ENCODE results near the gene GLRB.
"Not testable (repeated sequence)": the region's sequence is repeated elsewhere in the genome, so short reads cannot be mapped to it uniquely, and the experiment has no call there.

The GLRB gene

DNA sequence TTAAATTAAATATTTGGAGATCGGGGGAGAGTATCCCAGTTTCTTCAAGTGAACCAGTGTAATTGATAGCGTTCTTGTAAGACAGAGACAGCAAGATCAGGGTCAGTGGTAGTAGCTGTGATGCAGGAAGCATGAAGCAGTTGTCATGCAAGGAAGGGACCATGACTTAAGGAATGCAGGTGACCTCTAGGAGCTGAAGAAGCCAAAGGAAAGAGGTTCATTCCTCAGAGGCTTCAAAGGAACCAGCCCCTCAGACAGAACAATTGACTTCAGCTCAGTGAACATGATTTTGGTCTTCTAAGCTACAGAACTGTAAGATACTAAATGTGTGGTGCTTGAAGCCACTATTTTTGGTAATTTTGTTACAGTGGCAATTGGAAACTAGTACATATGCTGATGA is 51.6 kb downstream of the GLRB start:
- in situ Hi-C loops (cut with HindIII; ENCODE audit: low sequenced_read_pairs): no loop called here

DNA sequence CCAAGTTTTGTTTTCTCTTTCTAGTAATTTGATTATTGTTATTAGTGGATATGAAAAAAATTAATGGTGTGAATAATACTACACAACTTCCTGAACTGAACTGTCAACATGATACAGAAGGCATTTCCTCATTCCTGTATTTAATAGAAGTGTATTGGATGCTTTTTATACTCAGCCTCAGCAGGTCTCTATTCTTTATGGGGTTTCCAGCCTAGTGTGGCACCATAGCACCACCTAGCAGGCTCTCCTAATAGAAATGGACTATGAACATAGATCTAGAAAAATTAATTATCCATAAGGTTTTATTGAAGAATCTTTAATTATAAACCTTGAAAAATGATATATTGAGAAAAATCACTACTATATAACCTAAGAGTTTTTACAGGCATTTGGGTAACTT is 52.4 kb downstream of the GLRB start:
- in situ Hi-C loops (cut with HindIII; ENCODE audit: low sequenced_read_pairs): no loop called here

DNA sequence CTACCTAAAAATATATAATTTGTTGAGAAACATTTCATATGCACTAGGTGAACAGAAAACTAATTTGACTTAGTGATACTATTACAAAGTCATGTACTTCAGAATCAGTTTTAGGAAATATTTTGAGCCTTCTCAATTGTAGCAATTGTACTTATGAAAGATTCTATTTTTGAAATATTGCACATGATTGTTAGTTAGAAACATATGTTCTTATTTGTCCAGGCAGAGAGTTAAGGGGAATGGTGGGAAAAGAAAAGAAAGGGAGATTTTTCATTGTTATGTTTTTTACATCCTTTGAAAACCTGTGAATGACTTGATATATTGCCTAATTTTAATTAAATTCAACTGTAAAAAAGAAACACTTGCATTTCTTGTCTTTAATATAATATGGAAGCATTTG is 66.0 kb downstream of the GLRB start:
- in situ Hi-C loops (cut with HindIII; ENCODE audit: low sequenced_read_pairs): no loop called here

DNA sequence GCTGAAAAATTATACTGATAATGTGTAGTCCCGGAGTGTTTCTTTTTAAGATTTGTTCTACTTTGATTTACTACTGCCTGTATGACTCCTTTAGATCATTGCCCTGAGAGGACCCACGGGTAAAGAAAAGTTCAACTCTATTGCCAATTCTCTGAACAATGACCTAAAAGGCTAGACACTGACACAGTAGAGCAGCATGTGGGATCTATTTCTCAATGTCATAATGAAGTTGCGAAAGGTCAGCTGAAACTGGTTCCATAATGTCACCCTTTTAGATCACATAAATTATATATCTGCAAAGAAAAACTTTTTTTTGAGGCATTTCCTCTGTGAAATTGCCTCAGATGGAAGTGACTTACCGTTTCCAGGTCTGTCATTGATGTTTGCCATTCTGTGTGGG is 67.4 kb downstream of the GLRB start:
- in situ Hi-C loops (cut with HindIII; ENCODE audit: low sequenced_read_pairs): no loop called here

DNA sequence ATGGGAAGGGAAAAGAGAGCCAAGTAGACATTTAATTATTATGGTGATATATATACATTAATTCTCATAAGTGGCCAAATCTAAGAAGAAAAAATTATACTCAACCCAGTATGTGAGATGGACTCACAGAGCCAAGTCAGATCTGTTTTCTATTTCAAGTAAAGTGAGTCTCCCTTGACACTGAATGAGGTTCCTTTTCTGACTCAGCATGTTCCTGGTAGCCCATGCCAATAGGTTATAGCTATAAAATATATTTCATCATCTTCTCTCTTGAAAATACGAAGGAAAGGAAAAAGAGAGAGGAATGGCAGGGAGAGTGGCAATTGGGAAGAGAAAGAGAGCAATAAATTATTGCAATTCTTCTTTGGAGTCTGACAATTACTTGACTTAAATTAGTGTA is 75.8 kb downstream of the GLRB start:
- in situ Hi-C loops (cut with HindIII; ENCODE audit: low sequenced_read_pairs): no loop called here

DNA sequence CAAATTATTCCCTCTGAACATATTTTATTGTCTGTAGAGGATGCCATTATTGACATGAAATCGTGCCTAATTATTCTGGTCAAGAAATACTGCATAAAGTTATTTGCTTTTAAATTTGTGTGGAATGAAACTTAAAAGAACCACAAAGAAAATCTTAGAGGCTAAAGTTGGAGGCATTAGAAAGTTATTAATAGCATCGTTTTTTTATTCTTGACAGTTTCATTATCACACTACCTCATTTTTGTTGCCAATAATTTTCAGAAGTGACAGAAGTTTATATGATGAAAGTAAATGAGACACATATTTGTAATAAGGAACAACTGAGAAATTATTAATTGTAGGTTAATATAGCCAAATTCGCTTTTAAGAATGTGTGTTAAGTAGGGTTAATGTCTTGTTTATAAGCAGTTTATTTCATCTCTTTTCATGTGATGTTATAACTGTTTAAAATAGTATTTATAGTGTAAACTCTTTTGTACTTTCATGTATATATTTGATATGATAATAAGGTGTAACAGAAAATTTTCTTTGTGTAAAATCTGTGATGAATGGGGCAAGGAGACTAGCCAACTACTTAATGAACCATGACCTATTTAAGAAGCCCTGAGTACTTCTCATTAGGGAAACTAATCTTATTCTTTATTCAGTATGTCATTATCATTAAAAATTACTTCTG is 90.1 kb downstream of the GLRB start:
- in situ Hi-C loops (cut with HindIII; ENCODE audit: low sequenced_read_pairs): no loop called here

GRCh38 chr4:157170321-157170720 is 94.4 kb downstream of the GLRB start:
- in situ Hi-C loops (cut with HindIII; ENCODE audit: low sequenced_read_pairs): no loop called here

DNA sequence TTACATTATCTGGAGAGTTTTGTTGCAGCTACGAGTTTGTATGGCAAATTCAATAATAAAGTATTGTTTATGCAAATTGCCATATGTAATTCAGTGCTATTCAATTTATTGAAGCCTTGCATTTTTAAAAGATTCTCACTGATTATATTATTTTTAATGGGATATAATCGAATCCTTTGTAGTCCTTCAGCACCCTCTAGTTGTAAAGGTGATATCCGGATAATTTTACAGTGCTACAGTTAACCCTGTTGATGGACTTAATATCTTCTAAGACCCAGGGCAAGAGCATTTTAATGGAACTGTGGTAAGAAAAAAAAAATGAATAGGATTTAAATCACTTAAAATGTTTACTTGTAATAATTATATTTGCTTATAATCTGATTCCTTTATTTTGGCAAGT is 96.1 kb downstream of the GLRB start:
- in situ Hi-C loops (cut with HindIII; ENCODE audit: low sequenced_read_pairs): no loop called here

DNA sequence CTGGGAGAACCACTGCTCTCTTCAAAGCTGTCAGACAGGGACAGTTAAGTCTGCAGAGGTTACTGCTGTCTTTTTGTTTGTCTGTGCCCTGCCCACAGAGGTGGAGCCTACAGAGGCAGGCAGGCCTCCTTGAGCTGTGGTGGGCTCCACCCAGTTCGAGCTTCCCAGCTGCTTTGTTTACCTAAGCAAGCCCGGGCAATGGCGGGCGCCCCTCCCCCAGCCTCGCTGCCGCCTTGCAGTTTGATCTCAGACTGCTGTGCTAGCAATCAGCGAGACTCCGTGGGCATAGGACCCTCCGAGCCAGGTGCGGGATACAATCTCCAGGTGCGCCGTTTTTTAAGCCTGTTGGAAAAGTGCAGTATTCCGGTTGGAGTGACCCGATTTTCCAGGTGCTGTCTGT is 104.3 kb downstream of the GLRB start:
- in situ Hi-C loops (cut with HindIII; ENCODE audit: low sequenced_read_pairs): not testable (repeated sequence)

GRCh38 chr4:157184300-157184699 is 108.3 kb downstream of the GLRB start:
- in situ Hi-C loops (cut with HindIII; ENCODE audit: low sequenced_read_pairs): no loop called here

DNA sequence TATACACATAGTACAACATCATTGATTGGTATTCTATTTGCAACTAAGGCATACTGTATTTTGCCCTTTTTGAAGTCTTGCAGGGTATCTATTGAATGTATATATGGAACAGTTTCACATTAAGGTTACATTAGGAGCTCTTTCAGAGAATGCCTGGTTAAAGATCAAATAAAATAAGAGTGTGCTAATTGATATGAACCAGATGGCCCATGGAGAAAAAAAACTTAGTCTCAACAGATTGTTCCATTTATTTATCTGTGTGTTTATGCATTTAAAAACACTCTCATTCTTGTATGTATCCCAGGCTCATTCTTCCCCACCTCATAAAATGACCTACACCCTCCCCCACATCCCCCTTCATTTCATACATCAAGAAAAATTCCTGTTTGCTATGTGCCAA is 109.4 kb downstream of the GLRB start:
- in situ Hi-C loops (cut with HindIII; ENCODE audit: low sequenced_read_pairs): no loop called here

DNA sequence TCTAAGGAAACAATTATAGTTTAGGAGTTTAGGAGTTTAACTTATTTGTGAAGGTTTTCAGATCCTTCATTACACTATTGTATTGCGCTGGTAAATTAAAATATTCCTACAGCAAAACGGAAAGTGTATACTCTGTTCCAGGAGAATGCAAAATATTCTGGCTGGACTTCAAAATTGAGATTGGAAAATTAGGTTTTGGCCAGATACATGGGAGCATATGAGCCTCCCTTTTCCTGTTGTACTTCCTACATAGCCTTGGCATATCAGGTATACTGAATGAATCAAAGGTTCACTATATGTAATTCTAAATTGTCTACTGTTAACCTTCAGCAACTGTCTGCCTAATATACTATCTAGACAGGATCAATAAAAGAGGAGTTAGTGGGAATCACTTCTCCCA is 119.4 kb downstream of the GLRB start:
- in situ Hi-C loops (cut with HindIII; ENCODE audit: low sequenced_read_pairs): no loop called here

GRCh38 chr4:157196046-157196445 is 120.1 kb downstream of the GLRB start:
- in situ Hi-C loops (cut with HindIII; ENCODE audit: low sequenced_read_pairs): no loop called here

- in situ Hi-C loops (cut with HindIII; ENCODE audit: low sequenced_read_pairs): loop anchor here (25.0 kb wide), 1 partner anchor 758 kb away; no protein-coding TSS in a partner anchor
Observed at GRCh38 chr4:157204634-157205244, 128.8 kb downstream of the GLRB start.

DNA sequence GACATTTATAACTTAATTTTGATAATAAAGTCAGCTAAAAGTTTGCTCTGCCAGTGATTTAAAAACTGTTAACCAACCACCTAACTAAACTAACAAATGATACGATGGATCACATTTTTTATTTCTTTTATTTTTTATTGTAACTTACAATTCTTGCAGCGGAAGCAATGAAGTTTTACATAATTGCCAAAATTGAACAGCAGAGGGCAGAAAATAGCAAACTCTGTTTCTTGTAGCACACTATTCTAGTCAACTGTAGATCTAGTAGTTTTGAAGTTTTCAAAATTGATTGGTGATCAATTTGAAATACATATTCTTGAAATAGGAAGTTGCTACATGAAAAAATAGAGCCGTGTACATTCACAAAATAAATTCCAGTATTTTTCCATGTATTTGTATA is 141.8 kb downstream of the GLRB start:
- in situ Hi-C loops (cut with HindIII; ENCODE audit: low sequenced_read_pairs): loop anchor here (25.0 kb wide), 1 partner anchor 745 kb away; no protein-coding TSS in a partner anchor

GRCh38 chr4:157219711-157220370 is 143.9 kb downstream of the GLRB start:
- in situ Hi-C loops (cut with HindIII; ENCODE audit: low sequenced_read_pairs): loop anchor here (25.0 kb wide), 1 partner anchor 742 kb away; no protein-coding TSS in a partner anchor

GRCh38 chr4:157220371-157220881 is 144.5 kb downstream of the GLRB start, which contains the start of gene GRIA2:
TSS of gene GRIA2 (plus strand) at chr4:157220728. CDS start at chr4:157221043, 315 bp downstream.
- in situ Hi-C loops (cut with HindIII; ENCODE audit: low sequenced_read_pairs): loop anchor here (25.0 kb wide), 1 partner anchor 742 kb away; no protein-coding TSS in a partner anchor

DNA sequence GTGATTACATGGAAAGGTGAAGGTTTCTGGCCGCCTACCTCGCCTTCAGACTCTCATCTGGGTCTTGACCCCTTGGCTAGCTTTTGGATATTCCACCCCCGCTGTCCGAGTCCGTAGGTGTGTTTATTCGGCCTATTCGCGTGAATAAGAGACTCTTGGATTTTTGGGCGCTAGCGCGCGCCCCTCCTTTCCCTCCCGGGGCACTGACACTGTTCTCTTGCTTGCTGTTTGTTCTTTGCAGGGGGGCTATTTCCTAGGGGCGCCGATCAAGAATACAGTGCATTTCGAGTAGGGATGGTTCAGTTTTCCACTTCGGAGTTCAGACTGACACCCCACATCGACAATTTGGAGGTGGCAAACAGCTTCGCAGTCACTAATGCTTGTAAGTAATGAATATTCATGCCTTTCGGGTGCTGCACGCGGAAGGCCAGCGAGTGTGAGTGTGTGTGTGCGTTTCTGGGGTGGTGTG is 145.5 kb downstream of the GLRB start:
- in situ Hi-C loops (cut with HindIII; ENCODE audit: low sequenced_read_pairs): loop anchor here (25.0 kb wide), 1 partner anchor 741 kb away; no protein-coding TSS in a partner anchor
